HG02763 (cell line): ENCODE data around the gene LHX3.

Experiments
- ATAC-seq: cut with Tn5 transposase; IDR thresholded peaks from one replicate; pipeline ENCODE4 v1.9.1; 2021; ENCODE audit warnings: mild to moderate bottlenecking, moderate library complexity; ENCODE audit not compliant: unreplicated experiment

Gene LHX3

GRCh38 chr9:136209786-136210185 lies 4.9 kb upstream of the LHX3 start:
- ATAC-seq = no peak

- no peak for ATAC-seq
Observed at GRCh38 chr9:136209232-136209631, 4.3 kb upstream of the LHX3 start.

- ATAC-seq = no peak
Observed at GRCh38 chr9:136208675-136209074, 3.7 kb upstream of the LHX3 start.

- no peak for ATAC-seq
Observed at GRCh38 chr9:136207616-136208015, 2.7 kb upstream of the LHX3 start.

- ATAC-seq = no peak
Observed at GRCh38 chr9:136206602-136207275, 1.8 kb upstream of the LHX3 start.

- no peak for ATAC-seq
Observed at GRCh38 chr9:136205707-136205992, 722 bp upstream of the LHX3 start.

- no peak for ATAC-seq
Observed at GRCh38 chr9:136204145-136204805, 653 bp downstream of the LHX3 start.

GRCh38 chr9:136203408-136204144 lies 1.4 kb downstream of the LHX3 start:
- ATAC-seq = no peak

- ATAC-seq = no peak
Observed at GRCh38 chr9:136202454-136203407, 2.2 kb downstream of the LHX3 start.

GRCh38 chr9:136201609-136202453 lies 3.1 kb downstream of the LHX3 start:
- no peak for ATAC-seq

- no peak for ATAC-seq
Observed at GRCh38 chr9:136201174-136201573, 3.8 kb downstream of the LHX3 start.

GRCh38 chr9:136200424-136200823 lies 4.5 kb downstream of the LHX3 start:
- no peak for ATAC-seq

- ATAC-seq = no peak
Observed at GRCh38 chr9:136199391-136200288, 5.3 kb downstream of the LHX3 start.

- ATAC-seq = no peak
Observed at GRCh38 chr9:136198605-136199083, 6.3 kb downstream of the LHX3 start.

- no peak for ATAC-seq
Observed at GRCh38 chr9:136197930-136198604, 6.9 kb downstream of the LHX3 start.

- ATAC-seq = no peak
Observed at GRCh38 chr9:136197084-136197875, 7.6 kb downstream of the LHX3 start.

- no peak for ATAC-seq
Observed at GRCh38 chr9:136196404-136197083, 8.4 kb downstream of the LHX3 start.
